HG03565 (cell line): ENCODE results near the gene LINGO1.

ENCODE experiments used
- ATAC-seq: cut with Tn5 transposase; IDR thresholded peaks from one replicate; pipeline ENCODE4 v1.9.1; 2021; ENCODE audit warnings: mild to moderate bottlenecking, moderate library complexity; ENCODE audit not compliant: unreplicated experiment

The LINGO1 gene

GRCh38 chr15:77632534-77633133 is at the start of gene LINGO1:
Gene LINGO1, minus strand, starts transcription at chr15:77632912. Its CDS starts 597 bp downstream, at chr15:77632315.
- ATAC-seq, result no peak

GRCh38 chr15:77681362-77681761 is 48.6 kb upstream of the LINGO1 start:
- ATAC-seq, result no peak

- no peak for ATAC-seq
These were observed 44.1 kb upstream of the LINGO1 start for GRCh38 chr15:77676569-77677375.

- ATAC-seq, result no peak
These were observed 43.2 kb upstream of the LINGO1 start for GRCh38 chr15:77675806-77676415.

- ATAC-seq, result no peak
These were observed 41.6 kb upstream of the LINGO1 start for GRCh38 chr15:77674327-77674726.

- no peak for ATAC-seq
These were observed 41.2 kb upstream of the LINGO1 start for GRCh38 chr15:77673866-77674265.

- ATAC-seq, result no peak
These were observed 39.4 kb upstream of the LINGO1 start for GRCh38 chr15:77672135-77672534.

GRCh38 chr15:77671362-77672056 is 38.8 kb upstream of the LINGO1 start:
- no peak for ATAC-seq

GRCh38 chr15:77670558-77671361 is 38.0 kb upstream of the LINGO1 start:
- no peak for ATAC-seq

- no peak for ATAC-seq
These were observed 37.2 kb upstream of the LINGO1 start for GRCh38 chr15:77669896-77670295.

GRCh38 chr15:77667338-77668234 is 34.9 kb upstream of the LINGO1 start:
- no peak for ATAC-seq

GRCh38 chr15:77666296-77666660 is 33.6 kb upstream of the LINGO1 start:
- ATAC-seq, result no peak

GRCh38 chr15:77665530-77666295 is 33.0 kb upstream of the LINGO1 start:
- ATAC-seq, result no peak

GRCh38 chr15:77664428-77664827 is 31.7 kb upstream of the LINGO1 start:
- no peak for ATAC-seq

GRCh38 chr15:77663256-77663655 is 30.5 kb upstream of the LINGO1 start:
- ATAC-seq, result no peak

- ATAC-seq, result no peak
These were observed 26.9 kb upstream of the LINGO1 start for GRCh38 chr15:77659350-77660321.

- ATAC-seq, result no peak
These were observed 25.6 kb upstream of the LINGO1 start for GRCh38 chr15:77658304-77658703.
